Peyer's patch (tissue), 4 donors: Measurements from ENCODE around the gene SLC6A11.

ENCODE experiments used
- CTCF ChIP-seq, 6 experiments: fragments of 450-650 bp in 4 of 6; fragments of 200-600 bp in 2 of 6; sonication (generic) in 1 of 6; IDR thresholded peaks; one replicate each; pipeline ENCODE4 v1.5.1; 2017 to 2019; ENCODE audit warnings: antibody characterized with exemption in 6 of 6, mild to moderate bottlenecking in 3 of 6, moderate library complexity in 1 of 6
- POLR2A ChIP-seq, 2 donors: fragments of 450-650 bp; IDR thresholded peaks; one replicate each; pipeline ENCODE4 v1.5.1; 2017; ENCODE audit warnings: antibody characterized with exemption in 2 of 2, mild to moderate bottlenecking in 2 of 2, moderate library complexity in 2 of 2

DNA sequence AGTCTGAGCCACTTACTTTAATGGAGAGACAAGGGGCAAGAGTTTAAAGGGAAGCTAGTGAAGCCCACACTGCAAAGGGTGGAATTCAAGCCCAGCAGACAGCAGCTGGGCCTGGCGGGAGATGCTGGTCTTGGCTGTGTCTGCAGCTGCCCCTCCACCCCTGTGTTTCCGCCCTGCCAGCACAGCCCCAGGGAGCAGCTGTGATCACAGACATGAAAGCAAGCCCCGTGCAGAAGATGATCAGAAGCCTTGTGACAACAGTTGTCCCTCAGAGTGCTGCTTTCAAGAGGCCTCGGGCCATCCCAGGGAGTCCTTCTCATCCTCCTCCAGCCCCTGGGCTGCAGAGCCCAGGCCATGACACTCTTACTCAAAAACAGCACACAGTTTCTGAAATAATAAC is 152.4 kb downstream of the SLC6A11 start:
- TF ChIP-seq CTCF (IDR thresholded peaks at IDR 0.05) (no peak), POLR2A (IDR thresholded peaks at IDR 0.05) (no peak)
